Caco-2 (cell line): ENCODE results near the gene UNC5A. TPM values are rescaled to one million over a fixed set of nuclear protein-coding genes. Genes with fewer than 3 reads are reported as not detected.

ENCODE experiments used
- BruUV-seq: library from RNA; stranded (reverse); fragments of 400-500 nt; replicated peaks from 2 replicates; lab custom pipeline; 2021; lab: Mats Ljungman, UMichigan
- CTCF ChIA-PET: fragments of 300-600 bp; sonication (Branson Sonifier 250); formaldehyde crosslinking; loops from one replicate; lab custom pipeline; 2022; ENCODE audit warnings: antibody characterized with exemption; lab: Charles Lee
- POLR2A ChIA-PET: fragments of 300-600 bp; sonication (Branson Sonifier 250); formaldehyde crosslinking; loops from one replicate; lab custom pipeline; 2022; ENCODE audit warnings: antibody characterized with exemption; lab: Charles Lee
- DNase-seq, 2 experiments: peaks; one replicate each; pipeline versions ENCODE4 v3.0.0 to v3.0.0-alpha.2; 2020 to 2022
- H3K27me3 ChIP-seq: replicated peaks from 2 replicates; pipeline ENCODE4 v1.6.0; 2011; ENCODE audit warnings: low read length; ENCODE audit not compliant: control insufficient read depth, insufficient read depth
- H3K36me3 ChIP-seq: 2 replicates; pipeline ENCODE4 v1.5.1; 2011; ENCODE audit warnings: low read length; ENCODE audit not compliant: control insufficient read depth, insufficient read depth
- H3K4me1 ChIP-seq: fragments of 250-450 bp; sonication (Bioruptor Pico); 2 replicates; pipeline ENCODE4 v1.5.1; 2020; ENCODE audit warnings: mild to moderate bottlenecking
- H3K4me3 ChIP-seq: 2 replicates; pipeline ENCODE4 v1.5.1; 2011; ENCODE audit warnings: low read depth, mild to moderate bottlenecking, control low read depth, low read length
- H3K9me3 ChIP-seq: fragments of 250-450 bp; sonication (Bioruptor Pico); 2 replicates; pipeline ENCODE4 v1.5.1; 2020; ENCODE audit warnings: mild to moderate bottlenecking, moderate library complexity
- H3K27ac Mint-ChIP-seq: one replicate; pipeline ENCODE4 v1.8.0; 2022; ENCODE audit warnings: mixed read lengths; ENCODE audit not compliant: unreplicated experiment
- H3K27me3 Mint-ChIP-seq: one replicate; pipeline ENCODE4 v1.8.0; 2022; ENCODE audit warnings: mixed read lengths; ENCODE audit not compliant: insufficient read depth, unreplicated experiment
- H3K36me3 Mint-ChIP-seq: one replicate; pipeline ENCODE4 v1.8.0; 2022; ENCODE audit warnings: mild to moderate bottlenecking, mixed read lengths; ENCODE audit not compliant: insufficient read depth, unreplicated experiment
- H3K4me1 Mint-ChIP-seq: one replicate; pipeline ENCODE4 v1.8.0; 2022; ENCODE audit warnings: low read depth, mixed read lengths; ENCODE audit not compliant: unreplicated experiment
- H3K4me3 Mint-ChIP-seq: one replicate; pipeline ENCODE4 v1.8.0; 2022; ENCODE audit warnings: mild to moderate bottlenecking, moderate library complexity, mixed read lengths; ENCODE audit not compliant: unreplicated experiment
- H3K9me3 Mint-ChIP-seq: one replicate; pipeline ENCODE4 v1.8.0; 2022; ENCODE audit warnings: mixed read lengths; ENCODE audit not compliant: unreplicated experiment
- CTCF ChIP-seq, 2 experiments: fragments of 200-600 bp in 1 of 2; IDR thresholded peaks; 1 replicate in 1 of 2; 2 replicates in 1 of 2; pipeline versions ENCODE4 v1.5.1 to v1.8.0; 2011 to 2022; ENCODE audit warnings: antibody characterized with exemption in 1 of 2, control low read depth in 1 of 2, inconsistent platforms in 1 of 2, low read depth in 1 of 2, low read length in 1 of 2, mild to moderate bottlenecking in 1 of 2, moderate library complexity in 1 of 2; ENCODE audit not compliant: insufficient read depth in 1 of 2, severe bottlenecking in 1 of 2, unreplicated experiment in 1 of 2
- intact Hi-C: fragments of 100-400 bp; cut with micrococcal nuclease; formaldehyde crosslinking; loops from one replicate; pipeline ENCODE4 v1.10.0; 2022; ENCODE audit not compliant: unreplicated experiment
- total RNA-seq: library from RNA; stranded (reverse); gene quantifications from 2 replicates; pipeline ENCODE4 v1.2.3, GENCODE V29; 2022

Gene UNC5A
- total RNA-seq, 1 experiment from 2014 or later: not detected

GRCh38 chr5:176861276-176861675 is 50.9 kb downstream of the UNC5A start:
- no peaks in the 10 kb centered on the region for H3K4me1 Mint-ChIP-seq
- no peaks in the 10 kb centered on the region for H3K36me3 Mint-ChIP-seq
- POLR2A ChIA-PET: no interaction called here
- no peaks in the 10 kb centered on the region for H3K9me3 Mint-ChIP-seq
- intact Hi-C loops: no loop called here
- no peaks in the 10 kb centered on the region for H3K4me1 ChIP-seq
- BruUV-seq: no TSS peak
- H3K9me3 ChIP-seq: no peaks in the 10 kb centered on the region
- H3K27me3 ChIP-seq: no peaks in the 10 kb centered on the region; the same call in 1 of the 2 replicates
- no peak for TF ChIP-seq CTCF (IDR thresholded peaks at IDR 0.05; ENCODE audit: insufficient read depth in 1 of 2, low read depth in 1 of 2, low read length in 1 of 2, severe bottlenecking in 1 of 2, unreplicated experiment in 1 of 2)
- CTCF ChIA-PET: no interaction called here
- no peak for DNase-seq
- peaks cover 15% of the 10 kb centered on the region for H3K27me3 Mint-ChIP-seq
- no peak overlapping the region for H3K27ac Mint-ChIP-seq
- H3K36me3 ChIP-seq: no peaks in the 10 kb centered on the region
- no peak overlapping the region for H3K4me3 ChIP-seq
- H3K4me3 Mint-ChIP-seq: no peak overlapping the region

GRCh38 chr5:176862330-176862995 is 52.1 kb downstream of the UNC5A start:
- Mint-ChIP-seq H3K27ac (no peak overlapping the region), H3K9me3 (no peaks in the 10 kb centered on the region), H3K4me1 (peaks cover 8% of the 10 kb centered on the region), H3K27me3 (peaks cover 7% of the 10 kb centered on the region), H3K36me3 (no peaks in the 10 kb centered on the region), H3K4me3 (no peak overlapping the region)
- ChIA-PET POLR2A (no interaction called here), CTCF (no interaction called here)
- H3K4me3 ChIP-seq: no peak overlapping the region
- no peak for DNase-seq
- intact Hi-C loops: no loop called here
- no TSS peak for BruUV-seq
- no peaks in the 10 kb centered on the region for H3K9me3 ChIP-seq
- H3K27me3 ChIP-seq: no peaks in the 10 kb centered on the region; the same call in 1 of the 2 replicates
- H3K36me3 ChIP-seq: no peaks in the 10 kb centered on the region
- H3K4me1 ChIP-seq: 0 out of 2 replicates have a peak, but pooled peaks cover 4% of the 10 kb centered on the region
- TF ChIP-seq CTCF (IDR thresholded peaks at IDR 0.05; ENCODE audit: insufficient read depth in 1 of 2, low read depth in 1 of 2, low read length in 1 of 2, severe bottlenecking in 1 of 2, unreplicated experiment in 1 of 2): no peak

- no peaks in the 10 kb centered on the region for H3K36me3 Mint-ChIP-seq
- H3K4me1 Mint-ChIP-seq: peaks cover 9% of the 10 kb centered on the region
- 0 out of 2 replicates have a peak, but pooled peaks cover 4% of the 10 kb centered on the region for H3K4me1 ChIP-seq
- TF ChIP-seq CTCF (IDR thresholded peaks at IDR 0.05; ENCODE audit: insufficient read depth in 1 of 2, low read depth in 1 of 2, low read length in 1 of 2, severe bottlenecking in 1 of 2, unreplicated experiment in 1 of 2): no peak
- no peak overlapping the region for H3K27ac Mint-ChIP-seq
- H3K9me3 ChIP-seq: no peaks in the 10 kb centered on the region
- H3K27me3 Mint-ChIP-seq: peaks cover 4% of the 10 kb centered on the region
- intact Hi-C loops: no loop called here
- H3K4me3 ChIP-seq: no peak overlapping the region
- no peak for DNase-seq
- ChIA-PET POLR2A (no interaction called here), CTCF (no interaction called here)
- no peaks in the 10 kb centered on the region for H3K36me3 ChIP-seq
- H3K27me3 ChIP-seq: no peaks in the 10 kb centered on the region; the same call in 1 of the 2 replicates
- BruUV-seq: no TSS peak
- H3K4me3 Mint-ChIP-seq: no peak overlapping the region
- H3K9me3 Mint-ChIP-seq: no peaks in the 10 kb centered on the region
Measured at GRCh38 chr5:176863041-176863764, 52.8 kb downstream of the UNC5A start.
